HEK293 (cell line): Measurements from ENCODE around the gene COL4A3.

Source experiments
- CTCF ChIA-PET: fragments of 350-600 bp; formaldehyde crosslinking; extraction: SDS; loops from one replicate; lab custom pipeline; 2021; ENCODE audit warnings: antibody characterized with exemption; lab: Yijun Ruan, JAX
- POLR2A ChIA-PET: fragments of 300-600 bp; formaldehyde crosslinking; extraction: SDS; loops from one replicate; lab custom pipeline; 2020; ENCODE audit warnings: antibody characterized with exemption, inconsistent platforms; lab: Yijun Ruan, JAX
- H3K27ac ChIP-seq: fragments of 200-500 bp; sonication (Bioruptor generic); 2 replicates; pipeline ENCODE4 v1.5.1; 2014; ENCODE audit warnings: low read depth, low read length, control low read depth, inconsistent platforms; ENCODE audit errors: extremely low read depth
- H3K36me3 ChIP-seq, 2 experiments: fragments of 200-500 bp in 1 of 2; sonication (Bioruptor generic) in 1 of 2; 1 replicate in 1 of 2; 2 replicates in 1 of 2; pipeline ENCODE4 v1.5.1; 2014 to 2017; ENCODE audit warnings: inconsistent platforms in 2 of 2, low read length in 2 of 2; ENCODE audit not compliant: control insufficient read depth in 2 of 2, insufficient read depth in 1 of 2
- H3K4me1 ChIP-seq: fragments of 200-500 bp; sonication (Bioruptor generic); 2 replicates; pipeline ENCODE4 v1.5.1; 2014; ENCODE audit warnings: mild to moderate bottlenecking, low read length, inconsistent platforms; ENCODE audit not compliant: control insufficient read depth, insufficient read depth
- H3K4me3 ChIP-seq: 2 replicates; pipeline ENCODE4 v1.5.1; 2011; ENCODE audit warnings: low read depth, mild to moderate bottlenecking, control low read depth, low read length, moderate library complexity
- H3K9me3 ChIP-seq: fragments of 200-500 bp; sonication (Bioruptor generic); 2 replicates; pipeline ENCODE4 v1.5.1; 2014; ENCODE audit warnings: low read depth, low read length, inconsistent platforms; ENCODE audit not compliant: control insufficient read depth, insufficient read depth
- BCL11B ChIP-seq: fragments of 450-650 bp; formaldehyde crosslinking; IDR thresholded peaks from 2 replicates; pipeline ENCODE4 v1.5.1; 2016; ENCODE audit warnings: low read depth, missing biosample characterization, missing genetic modification characterization
- HOXD13 ChIP-seq: sonication (generic); formaldehyde crosslinking; IDR thresholded peaks from 2 replicates; pipeline ENCODE4 v1.8.0; 2022; ENCODE audit warnings: missing genetic modification reagents, borderline replicate concordance
- OSR2 ChIP-seq: fragments of 450-650 bp; formaldehyde crosslinking; IDR thresholded peaks from 2 replicates; pipeline ENCODE4 v1.5.1; 2016; ENCODE audit warnings: missing biosample characterization, missing genetic modification characterization
- TCF7L2 ChIP-seq: IDR thresholded peaks from 2 replicates; pipeline ENCODE4 v1.6.1; 2011; ENCODE audit warnings: low read depth, mild to moderate bottlenecking, inconsistent platforms, low read length, moderate library complexity, borderline replicate concordance
- ZNF169 ChIP-seq: fragments of 450-650 bp; formaldehyde crosslinking; IDR thresholded peaks from 2 replicates; pipeline ENCODE4 v1.5.1; 2016; ENCODE audit warnings: missing biosample characterization, missing genetic modification characterization
- ZNF416 ChIP-seq: fragments of 450-650 bp; formaldehyde crosslinking; IDR thresholded peaks from 2 replicates; pipeline ENCODE4 v1.5.1; 2016; ENCODE audit warnings: missing biosample characterization, missing genetic modification characterization
- ZNF514 ChIP-seq: fragments of 450-650 bp; formaldehyde crosslinking; IDR thresholded peaks from 2 replicates; pipeline ENCODE4 v1.5.1; 2016; ENCODE audit warnings: missing biosample characterization, missing genetic modification characterization
- ZNF571 ChIP-seq: fragments of 450-650 bp; formaldehyde crosslinking; IDR thresholded peaks from 2 replicates; pipeline ENCODE4 v1.5.0; 2017; ENCODE audit warnings: missing biosample characterization, missing genetic modification characterization
- ZNF610 ChIP-seq: fragments of 450-650 bp; formaldehyde crosslinking; IDR thresholded peaks from 2 replicates; pipeline ENCODE4 v1.5.1; 2016; ENCODE audit warnings: missing biosample characterization, missing genetic modification characterization, borderline replicate concordance
- ZSCAN23 ChIP-seq: fragments of 450-650 bp; formaldehyde crosslinking; IDR thresholded peaks from 2 replicates; pipeline ENCODE4 v1.5.1; 2016; ENCODE audit warnings: missing biosample characterization, missing genetic modification characterization
- TF ChIP-seq, protein P1 (sequence below): fragments of 450-650 bp; formaldehyde crosslinking; conservative IDR thresholded peaks from 2 replicates; pipeline ENCODE4 v1.5.1; 2016; ENCODE audit warnings: low read depth, missing biosample characterization, missing genetic modification characterization
- TF ChIP-seq, protein P2 (sequence below): fragments of 450-650 bp; formaldehyde crosslinking; IDR thresholded peaks from 2 replicates; pipeline ENCODE4 v1.5.1; 2016; ENCODE audit warnings: missing biosample characterization, missing genetic modification characterization
- TF ChIP-seq, protein P3 (sequence below): fragments of 450-650 bp; formaldehyde crosslinking; IDR thresholded peaks from 2 replicates; pipeline ENCODE4 v1.5.1; 2017; ENCODE audit warnings: missing biosample characterization, missing genetic modification characterization
- TF ChIP-seq, protein P4 (sequence below): fragments of 450-650 bp; formaldehyde crosslinking; optimal IDR thresholded peaks from 2 replicates; pipeline ENCODE3; 2016; ENCODE audit warnings: missing biosample characterization, mild to moderate bottlenecking, missing genetic modification characterization
- TF ChIP-seq, protein P5 (sequence below): fragments of 450-650 bp; formaldehyde crosslinking; IDR thresholded peaks from 2 replicates; pipeline ENCODE4 v1.5.1; 2016; ENCODE audit warnings: missing biosample characterization, missing genetic modification characterization

Gene COL4A3

DNA sequence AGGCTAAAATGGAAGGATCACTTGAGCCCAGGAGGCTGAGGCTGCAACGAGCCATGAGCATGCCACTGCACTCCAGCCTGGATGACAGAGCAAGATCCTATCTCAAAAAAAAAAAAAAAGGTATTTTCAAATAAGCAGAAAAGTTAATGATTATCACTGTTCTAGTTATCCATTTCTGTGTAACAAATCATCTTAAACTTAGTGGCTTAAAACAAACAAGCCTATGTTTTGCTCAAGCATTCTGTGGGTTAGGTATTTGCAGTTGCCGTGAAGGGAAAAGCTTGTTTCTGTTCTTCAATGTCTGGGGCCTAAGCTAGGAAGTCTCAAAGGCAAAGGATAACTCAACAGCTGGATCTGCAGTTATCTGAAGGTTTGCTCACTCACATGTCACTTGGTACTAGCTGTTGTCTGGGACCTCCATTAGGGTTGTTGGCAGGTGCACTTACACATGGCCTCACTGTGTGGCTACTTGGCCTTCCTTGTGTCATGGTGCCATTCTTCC is 174.7 kb downstream of the COL4A3 start:
- POLR2A ChIA-PET = no interaction called here
- TF ChIP-seq ZNF514 (no peak), TCF7L2 (no peak), HOXD13 (CRISPR knock-in tag) (no peak)
- TF ChIP-seq, protein P1, sequence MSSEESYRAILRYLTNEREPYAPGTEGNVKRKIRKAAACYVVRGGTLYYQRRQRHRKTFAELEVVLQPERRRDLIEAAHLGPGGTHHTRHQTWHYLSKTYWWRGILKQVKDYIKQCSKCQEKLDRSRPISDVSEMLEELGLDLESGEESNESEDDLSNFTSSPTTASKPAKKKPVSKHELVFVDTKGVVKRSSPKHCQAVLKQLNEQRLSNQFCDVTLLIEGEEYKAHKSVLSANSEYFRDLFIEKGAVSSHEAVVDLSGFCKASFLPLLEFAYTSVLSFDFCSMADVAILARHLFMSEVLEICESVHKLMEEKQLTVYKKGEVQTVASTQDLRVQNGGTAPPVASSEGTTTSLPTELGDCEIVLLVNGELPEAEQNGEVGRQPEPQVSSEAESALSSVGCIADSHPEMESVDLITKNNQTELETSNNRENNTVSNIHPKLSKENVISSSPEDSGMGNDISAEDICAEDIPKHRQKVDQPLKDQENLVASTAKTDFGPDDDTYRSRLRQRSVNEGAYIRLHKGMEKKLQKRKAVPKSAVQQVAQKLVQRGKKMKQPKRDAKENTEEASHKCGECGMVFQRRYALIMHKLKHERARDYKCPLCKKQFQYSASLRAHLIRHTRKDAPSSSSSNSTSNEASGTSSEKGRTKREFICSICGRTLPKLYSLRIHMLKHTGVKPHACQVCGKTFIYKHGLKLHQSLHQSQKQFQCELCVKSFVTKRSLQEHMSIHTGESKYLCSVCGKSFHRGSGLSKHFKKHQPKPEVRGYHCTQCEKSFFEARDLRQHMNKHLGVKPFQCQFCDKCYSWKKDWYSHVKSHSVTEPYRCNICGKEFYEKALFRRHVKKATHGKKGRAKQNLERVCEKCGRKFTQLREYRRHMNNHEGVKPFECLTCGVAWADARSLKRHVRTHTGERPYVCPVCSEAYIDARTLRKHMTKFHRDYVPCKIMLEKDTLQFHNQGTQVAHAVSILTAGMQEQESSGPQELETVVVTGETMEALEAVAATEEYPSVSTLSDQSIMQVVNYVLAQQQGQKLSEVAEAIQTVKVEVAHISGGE (tag by site-specific recombination) = no peak
- TF ChIP-seq, protein P2, sequence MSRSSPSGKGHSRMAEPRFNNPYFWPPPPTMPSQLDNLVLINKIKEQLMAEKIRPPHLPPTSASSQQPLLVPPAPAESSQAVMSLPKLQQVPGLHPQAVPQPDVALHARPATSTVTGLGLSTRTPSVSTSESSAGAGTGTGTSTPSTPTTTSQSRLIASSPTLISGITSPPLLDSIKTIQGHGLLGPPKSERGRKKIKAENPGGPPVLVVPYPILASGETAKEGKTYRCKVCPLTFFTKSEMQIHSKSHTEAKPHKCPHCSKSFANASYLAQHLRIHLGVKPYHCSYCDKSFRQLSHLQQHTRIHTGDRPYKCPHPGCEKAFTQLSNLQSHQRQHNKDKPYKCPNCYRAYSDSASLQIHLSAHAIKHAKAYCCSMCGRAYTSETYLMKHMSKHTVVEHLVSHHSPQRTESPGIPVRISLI (tag by site-specific recombination) = no peak
- peaks cover 32 to 43% of the 10 kb centered on the region in 2 experiments for H3K36me3 ChIP-seq

DNA sequence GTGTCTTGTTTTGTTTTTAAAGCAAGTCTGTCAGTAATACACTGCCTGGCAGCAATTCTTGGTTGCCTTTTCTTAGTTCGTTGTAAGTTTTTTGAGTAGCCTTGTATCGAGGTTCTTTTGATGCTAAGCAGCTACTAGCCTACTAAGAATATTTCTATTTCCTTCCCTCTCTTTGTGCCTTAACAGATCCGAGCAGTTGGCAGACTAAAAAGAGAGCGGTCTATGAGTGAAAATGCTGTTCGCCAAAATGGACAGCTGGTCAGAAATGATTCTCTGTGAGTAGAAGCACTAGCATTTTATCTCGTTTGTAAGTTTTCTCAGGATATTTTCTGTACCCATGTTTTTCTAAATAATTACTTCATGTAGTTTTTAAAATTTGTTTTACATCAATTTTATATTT is 175.7 kb downstream of the COL4A3 start:
- CTCF ChIA-PET = interaction anchor here (1.0 kb wide), 1 partner anchor 14 kb away, joined by 3 read pairs; no protein-coding TSS in a partner anchor
- H3K27ac ChIP-seq = no peak overlapping the region
- POLR2A ChIA-PET = no interaction called here
- no peaks in the 10 kb centered on the region for H3K9me3 ChIP-seq
- H3K36me3 ChIP-seq = peaks cover 24 to 33% of the 10 kb centered on the region in 2 experiments
- TF ChIP-seq, protein P2 (tag by site-specific recombination) = no peak
- no peak for TF ChIP-seq ZNF169 (tag by site-specific recombination)
- no peak for TF ChIP-seq ZSCAN23 (tag by site-specific recombination)
- TF ChIP-seq, all 188 proteins: peak for 0
- 0 out of 2 replicates have a peak, but pooled peaks cover 4% of the 10 kb centered on the region for H3K4me1 ChIP-seq
- no peak overlapping the region for H3K4me3 ChIP-seq

More for the DNA sequence above, 174.7 kb downstream of the COL4A3 start:
- H3K4me1 ChIP-seq = 0 out of 2 replicates have a peak, but pooled peaks cover 3% of the 10 kb centered on the region
- no peak overlapping the region for H3K4me3 ChIP-seq
- CTCF ChIA-PET = no interaction called here
- H3K9me3 ChIP-seq = no peaks in the 10 kb centered on the region
- no peak overlapping the region for H3K27ac ChIP-seq

DNA sequence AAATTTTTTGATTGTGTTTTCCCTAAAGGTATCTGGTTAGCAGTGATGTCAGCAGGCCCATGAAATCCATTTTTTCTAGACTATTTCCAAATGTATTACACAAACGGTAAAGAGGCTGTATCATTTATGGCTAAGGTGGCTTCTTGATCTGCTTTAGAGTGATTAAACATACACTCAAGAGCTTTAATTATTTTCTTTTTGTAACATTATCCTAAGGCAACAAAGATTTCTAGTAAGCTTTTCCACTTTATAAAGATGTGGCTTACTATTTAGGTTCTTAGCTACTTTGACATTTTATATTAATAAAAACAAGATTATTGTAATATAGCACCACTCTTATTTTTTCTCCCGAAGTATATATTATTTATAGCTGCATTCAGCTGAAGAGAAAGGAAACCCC is 177.1 kb downstream of the COL4A3 start:
- TF ChIP-seq ZNF416 (tag by site-specific recombination) (no peak), OSR2 (peak; percentile 53; the same call in 1 of the 2 replicates), ZNF610 (tag by site-specific recombination) (no peak), BCL11B (tag by site-specific recombination) (no peak), ZNF571 (tag by site-specific recombination) (no peak)
- TF ChIP-seq, protein P3, sequence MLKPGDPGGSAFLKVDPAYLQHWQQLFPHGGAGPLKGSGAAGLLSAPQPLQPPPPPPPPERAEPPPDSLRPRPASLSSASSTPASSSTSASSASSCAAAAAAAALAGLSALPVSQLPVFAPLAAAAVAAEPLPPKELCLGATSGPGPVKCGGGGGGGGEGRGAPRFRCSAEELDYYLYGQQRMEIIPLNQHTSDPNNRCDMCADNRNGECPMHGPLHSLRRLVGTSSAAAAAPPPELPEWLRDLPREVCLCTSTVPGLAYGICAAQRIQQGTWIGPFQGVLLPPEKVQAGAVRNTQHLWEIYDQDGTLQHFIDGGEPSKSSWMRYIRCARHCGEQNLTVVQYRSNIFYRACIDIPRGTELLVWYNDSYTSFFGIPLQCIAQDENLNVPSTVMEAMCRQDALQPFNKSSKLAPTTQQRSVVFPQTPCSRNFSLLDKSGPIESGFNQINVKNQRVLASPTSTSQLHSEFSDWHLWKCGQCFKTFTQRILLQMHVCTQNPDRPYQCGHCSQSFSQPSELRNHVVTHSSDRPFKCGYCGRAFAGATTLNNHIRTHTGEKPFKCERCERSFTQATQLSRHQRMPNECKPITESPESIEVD (tag by site-specific recombination) = peak; percentile 64; the same call in 1 of the 2 replicates
- TF ChIP-seq, protein P4, sequence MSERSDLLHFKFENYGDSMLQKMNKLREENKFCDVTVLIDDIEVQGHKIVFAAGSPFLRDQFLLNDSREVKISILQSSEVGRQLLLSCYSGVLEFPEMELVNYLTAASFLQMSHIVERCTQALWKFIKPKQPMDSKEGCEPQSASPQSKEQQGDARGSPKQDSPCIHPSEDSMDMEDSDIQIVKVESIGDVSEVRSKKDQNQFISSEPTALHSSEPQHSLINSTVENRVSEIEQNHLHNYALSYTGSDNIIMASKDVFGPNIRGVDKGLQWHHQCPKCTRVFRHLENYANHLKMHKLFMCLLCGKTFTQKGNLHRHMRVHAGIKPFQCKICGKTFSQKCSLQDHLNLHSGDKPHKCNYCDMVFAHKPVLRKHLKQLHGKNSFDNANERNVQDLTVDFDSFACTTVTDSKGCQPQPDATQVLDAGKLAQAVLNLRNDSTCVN (tag by site-specific recombination) = no peak
- TF ChIP-seq, protein P5, sequence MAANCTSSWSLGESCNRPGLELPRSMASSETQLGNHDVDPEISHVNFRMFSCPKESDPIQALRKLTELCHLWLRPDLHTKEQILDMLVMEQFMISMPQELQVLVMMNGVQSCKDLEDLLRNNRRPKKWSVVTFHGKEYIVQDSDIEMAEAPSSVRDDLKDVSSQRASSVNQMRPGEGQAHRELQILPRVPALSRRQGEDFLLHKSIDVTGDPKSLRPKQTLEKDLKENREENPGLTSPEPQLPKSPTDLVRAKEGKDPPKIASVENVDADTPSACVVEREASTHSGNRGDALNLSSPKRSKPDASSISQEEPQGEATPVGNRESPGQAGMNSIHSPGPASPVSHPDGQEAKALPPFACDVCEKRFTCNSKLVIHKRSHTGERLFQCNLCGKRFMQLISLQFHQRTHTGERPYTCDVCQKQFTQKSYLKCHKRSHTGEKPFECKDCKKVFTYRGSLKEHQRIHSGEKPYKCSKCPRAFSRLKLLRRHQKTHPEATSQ = no peak
- 0 out of 2 replicates have a peak, but pooled peaks cover 5% of the 10 kb centered on the region for H3K4me1 ChIP-seq
- CTCF ChIA-PET = interaction anchor here (0.7 kb wide), 1 partner anchor 132 kb away, joined by 3 read pairs; no protein-coding TSS in a partner anchor
- peaks cover 15 to 28% of the 10 kb centered on the region in 2 experiments for H3K36me3 ChIP-seq
- no peaks in the 10 kb centered on the region for H3K9me3 ChIP-seq
- POLR2A ChIA-PET = no interaction called here
- H3K27ac ChIP-seq = no peak overlapping the region
- H3K4me3 ChIP-seq = no peak overlapping the region
